ENCODE data around the gene DUSP10.

- TF ChIP-seq CTCF (IDR thresholded peaks at IDR 0.05) (no peak), EZH2 (IDR thresholded peaks at IDR 0.05; ENCODE audit: borderline replicate concordance, insufficient read depth, low read depth, low read length, poor library complexity, severe bottlenecking) (no peak)
Observed at GRCh38 chr1:221706876-221707582, 34.9 kb downstream of the DUSP10 start.

Measured in B cell (primary cell).